ENCODE results near the gene C10orf67. TPM values are rescaled to one million over a fixed set of nuclear protein-coding genes. Genes with fewer than 3 reads are reported as not detected.

C10orf67 gene
- total and polyA plus RNA-seq, 7 donors: 0.04 TPM; not detected in 6

DNA sequence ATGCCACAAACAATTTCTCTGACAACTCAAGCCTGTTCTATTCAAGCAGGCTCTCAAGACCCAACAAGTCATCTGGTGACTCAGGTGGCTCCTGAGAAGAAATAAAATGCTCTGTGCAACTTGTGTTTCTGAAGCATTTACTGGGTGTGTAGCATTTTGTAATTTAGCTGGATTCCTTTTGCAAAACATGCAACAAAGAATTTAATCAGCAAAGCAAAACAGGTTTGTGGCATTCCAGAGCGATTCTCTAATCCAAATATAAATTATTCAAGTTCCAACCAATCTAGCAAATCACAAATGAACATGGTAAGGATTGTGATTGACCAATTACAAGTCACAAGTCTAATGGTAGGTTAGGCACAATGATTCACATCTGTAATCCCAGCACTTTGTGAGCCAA lies 39.8 kb upstream of the C10orf67 start:
- no peak overlapping the region for H3K4me3 ChIP-seq
- H3K4me1 ChIP-seq: no peaks in the 10 kb centered on the region
- 83 to 84% methylated on average over 1 of the region's 1 CpG for whole genome bisulfite sequencing, 2 donors
- H3K9me3 ChIP-seq: no peaks in the 10 kb centered on the region
- H3K27ac ChIP-seq: no peak overlapping the region
- H3K36me3 ChIP-seq: no peaks in the 10 kb centered on the region
- H3K27me3 ChIP-seq: no peaks in the 10 kb centered on the region
- intact Hi-C loops (cut with DNase I): no loop called here
- TF ChIP-seq, protein P1, sequence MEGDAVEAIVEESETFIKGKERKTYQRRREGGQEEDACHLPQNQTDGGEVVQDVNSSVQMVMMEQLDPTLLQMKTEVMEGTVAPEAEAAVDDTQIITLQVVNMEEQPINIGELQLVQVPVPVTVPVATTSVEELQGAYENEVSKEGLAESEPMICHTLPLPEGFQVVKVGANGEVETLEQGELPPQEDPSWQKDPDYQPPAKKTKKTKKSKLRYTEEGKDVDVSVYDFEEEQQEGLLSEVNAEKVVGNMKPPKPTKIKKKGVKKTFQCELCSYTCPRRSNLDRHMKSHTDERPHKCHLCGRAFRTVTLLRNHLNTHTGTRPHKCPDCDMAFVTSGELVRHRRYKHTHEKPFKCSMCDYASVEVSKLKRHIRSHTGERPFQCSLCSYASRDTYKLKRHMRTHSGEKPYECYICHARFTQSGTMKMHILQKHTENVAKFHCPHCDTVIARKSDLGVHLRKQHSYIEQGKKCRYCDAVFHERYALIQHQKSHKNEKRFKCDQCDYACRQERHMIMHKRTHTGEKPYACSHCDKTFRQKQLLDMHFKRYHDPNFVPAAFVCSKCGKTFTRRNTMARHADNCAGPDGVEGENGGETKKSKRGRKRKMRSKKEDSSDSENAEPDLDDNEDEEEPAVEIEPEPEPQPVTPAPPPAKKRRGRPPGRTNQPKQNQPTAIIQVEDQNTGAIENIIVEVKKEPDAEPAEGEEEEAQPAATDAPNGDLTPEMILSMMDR (IDR thresholded peaks at IDR 0.05): no peak
- TF ChIP-seq EP300 (IDR thresholded peaks at IDR 0.05): no peak
- no peak for TF ChIP-seq POLR2A (IDR thresholded peaks at IDR 0.05)
- TF ChIP-seq POLR2AphosphoS5 (IDR thresholded peaks at IDR 0.05): no peak
- DNase-seq: no peak

DNA sequence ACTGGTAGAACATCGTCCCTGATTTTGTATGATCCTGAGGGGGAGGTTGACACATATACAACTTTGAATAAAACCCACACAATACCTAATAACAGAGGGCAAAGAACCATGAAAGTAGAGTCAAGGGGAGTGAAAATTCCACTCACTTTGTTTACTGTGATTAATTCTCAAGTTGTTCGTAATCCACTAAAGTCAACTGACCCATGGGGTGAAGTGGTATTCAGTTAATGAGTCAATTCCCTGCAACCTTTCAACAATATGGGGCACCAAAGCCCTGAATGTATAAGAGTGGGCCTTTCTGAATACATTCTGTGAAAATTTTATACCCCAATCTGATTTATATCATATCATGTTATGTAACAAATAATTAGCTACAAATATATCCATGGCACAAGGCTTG lies 39.0 kb upstream of the C10orf67 start:
- WGBS, 2 donors: 91 to 93% methylated on average over 2 of the region's 2 CpGs
- intact Hi-C loops (cut with DNase I): no loop called here

DNA sequence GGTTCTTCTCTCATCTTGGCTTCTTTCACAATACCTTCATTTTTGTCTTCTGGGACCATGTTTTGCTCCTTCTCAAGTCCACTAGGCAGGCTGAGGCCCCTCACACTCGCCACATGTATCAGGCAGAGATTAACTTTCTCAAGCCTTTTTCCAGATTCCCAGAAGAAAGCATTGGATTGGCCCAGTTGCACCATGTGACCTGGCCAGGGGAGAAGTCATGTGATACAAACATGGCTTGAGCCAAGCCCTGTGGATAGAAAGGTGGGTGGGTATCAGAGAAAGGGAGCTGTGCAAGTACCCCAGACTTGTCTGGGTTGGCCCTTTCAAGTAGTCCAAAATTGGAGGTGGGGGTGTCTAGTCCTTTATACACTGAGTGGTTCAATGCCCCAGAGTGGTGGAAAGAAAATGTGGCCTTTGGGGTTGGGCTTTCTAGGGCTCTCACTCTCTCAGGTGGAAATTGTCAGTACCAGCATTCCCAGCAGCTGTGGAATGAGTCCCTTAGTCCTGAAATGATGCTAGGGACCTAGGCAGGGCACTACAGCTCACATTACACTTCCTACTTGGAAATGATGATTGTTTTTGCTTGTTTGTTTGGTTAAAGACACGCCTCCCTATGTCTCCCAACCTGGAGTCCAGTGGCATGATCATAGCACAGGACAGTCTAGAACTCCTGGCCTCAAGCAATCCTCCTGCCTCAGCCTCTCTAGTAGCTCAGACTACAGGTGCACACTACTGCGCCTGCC lies 36.9 kb upstream of the C10orf67 start:
- WGBS, 2 donors: 79 to 85% methylated on average over 3 of the region's 3 CpGs
- TF ChIP-seq, protein P1 (IDR thresholded peaks at IDR 0.05): no peak
- TF ChIP-seq EP300 (IDR thresholded peaks at IDR 0.05) (no peak), POLR2A (IDR thresholded peaks at IDR 0.05) (no peak), POLR2AphosphoS5 (IDR thresholded peaks at IDR 0.05) (no peak)
- Histone ChIP-seq H3K4me1 (no peaks in the 10 kb centered on the region), H3K4me3 (no peak overlapping the region), H3K36me3 (no peaks in the 10 kb centered on the region), H3K27me3 (no peaks in the 10 kb centered on the region), H3K9me3 (no peaks in the 10 kb centered on the region), H3K27ac (no peak overlapping the region)
- intact Hi-C loops (cut with DNase I): no loop called here
- no peak for DNase-seq

More for the DNA sequence above, 39.0 kb upstream of the C10orf67 start:
- Histone ChIP-seq H3K27me3 (no peaks in the 10 kb centered on the region), H3K4me3 (no peak overlapping the region), H3K4me1 (no peaks in the 10 kb centered on the region), H3K9me3 (no peaks in the 10 kb centered on the region), H3K36me3 (no peaks in the 10 kb centered on the region), H3K27ac (no peak overlapping the region)
- DNase-seq: no peak
- TF ChIP-seq EP300 (IDR thresholded peaks at IDR 0.05): no peak
- TF ChIP-seq, protein P1 (IDR thresholded peaks at IDR 0.05): no peak
- TF ChIP-seq POLR2AphosphoS5 (IDR thresholded peaks at IDR 0.05): no peak
- TF ChIP-seq POLR2A (IDR thresholded peaks at IDR 0.05): no peak

DNA sequence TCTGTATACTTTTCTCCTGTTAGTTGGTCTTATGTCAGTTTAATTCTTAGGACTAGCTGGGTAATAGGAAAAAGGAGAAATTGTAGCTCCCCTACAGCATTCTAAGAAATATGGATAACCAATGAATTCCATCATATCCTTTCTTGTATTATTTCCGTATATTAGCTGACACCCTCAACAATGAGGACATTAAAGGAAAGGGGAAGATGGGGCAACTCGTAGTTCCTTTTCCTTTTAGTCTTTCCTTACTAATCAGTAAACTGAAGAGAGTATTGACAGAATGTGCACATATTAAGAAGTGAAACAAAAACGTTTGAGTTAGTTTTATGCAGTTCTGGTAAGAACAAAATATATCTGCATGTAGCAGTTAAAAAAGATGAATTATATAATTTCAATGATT lies 35.1 kb upstream of the C10orf67 start:
- intact Hi-C loops (cut with DNase I): no loop called here
- H3K36me3 ChIP-seq: no peaks in the 10 kb centered on the region

More for the DNA sequence above, 35.1 kb upstream of the C10orf67 start:
- TF ChIP-seq, protein P1 (IDR thresholded peaks at IDR 0.05): no peak
- TF ChIP-seq POLR2A (IDR thresholded peaks at IDR 0.05) (no peak), POLR2AphosphoS5 (IDR thresholded peaks at IDR 0.05) (no peak), EP300 (IDR thresholded peaks at IDR 0.05) (no peak)
- DNase-seq: no peak
- Histone ChIP-seq H3K4me1 (no peaks in the 10 kb centered on the region), H3K9me3 (no peaks in the 10 kb centered on the region), H3K27ac (no peak overlapping the region), H3K4me3 (no peak overlapping the region), H3K27me3 (no peaks in the 10 kb centered on the region)
- 58 to 64% methylated on average over 3 of the region's 3 CpGs for WGBS, 2 donors

Measured in sigmoid colon (tissue), 7 donors.